GM23248 (cell line): ENCODE results near the gene PPP1R3F. TPM values are rescaled to one million over a fixed set of nuclear protein-coding genes. Genes with fewer than 3 reads are reported as not detected.

Experiments
- DNase-seq: peaks from one replicate; pipeline ENCODE4 v3.0.0-alpha.2; 2015
- H2AFZ ChIP-seq: fragments of 200-600 bp; sonication (generic); 2 replicates; pipeline ENCODE4 v1.6.1; 2016; ENCODE audit warnings: antibody characterized with exemption
- H3F3A ChIP-seq: fragments of 200-600 bp; sonication (generic); 2 replicates; pipeline ENCODE4 v1.6.1; 2016; ENCODE audit warnings: mild to moderate bottlenecking, antibody characterized with exemption, mixed run types; ENCODE audit not compliant: insufficient read depth
- H3K27ac ChIP-seq: fragments of 200-600 bp; sonication (generic); 2 replicates; pipeline ENCODE4 v1.5.1; 2016; ENCODE audit warnings: mild to moderate bottlenecking
- H3K27me3 ChIP-seq: fragments of 200-600 bp; sonication (generic); replicated peaks from 2 replicates; pipeline ENCODE4 v1.6.1; 2016; ENCODE audit warnings: mild to moderate bottlenecking; ENCODE audit not compliant: insufficient read depth
- H3K36me3 ChIP-seq: fragments of 200-600 bp; sonication (generic); 2 replicates; pipeline ENCODE4 v1.6.1; 2016; ENCODE audit warnings: low read depth, mild to moderate bottlenecking
- H3K4me1 ChIP-seq: fragments of 200-600 bp; sonication (generic); 2 replicates; pipeline ENCODE4 v1.6.1; 2016; ENCODE audit warnings: mild to moderate bottlenecking; ENCODE audit not compliant: insufficient read depth
- H3K4me2 ChIP-seq: fragments of 200-600 bp; sonication (generic); one replicate; pipeline ENCODE4 v1.6.1; 2016; ENCODE audit warnings: mild to moderate bottlenecking; ENCODE audit not compliant: unreplicated experiment
- H3K4me3 ChIP-seq: fragments of 200-600 bp; sonication (generic); 2 replicates; pipeline ENCODE4 v1.5.1; 2016; ENCODE audit warnings: mild to moderate bottlenecking
- H3K79me2 ChIP-seq: fragments of 200-600 bp; sonication (generic); 2 replicates; pipeline ENCODE4 v1.6.1; 2016; ENCODE audit warnings: mild to moderate bottlenecking; ENCODE audit not compliant: insufficient read depth
- H3K9ac ChIP-seq: fragments of 200-600 bp; sonication (generic); 2 replicates; pipeline ENCODE4 v1.6.1; 2016; ENCODE audit warnings: mild to moderate bottlenecking
- H3K9me2 ChIP-seq: fragments of 200-600 bp; sonication (generic); 2 replicates; pipeline ENCODE4 v1.6.1; 2016; ENCODE audit warnings: mixed run types, mild to moderate bottlenecking, moderate library complexity; ENCODE audit not compliant: insufficient read depth
- H3K9me3 ChIP-seq: fragments of 200-600 bp; sonication (generic); one replicate; pipeline ENCODE4 v1.6.1; 2017; ENCODE audit warnings: low read depth
- H4K20me1 ChIP-seq: fragments of 200-600 bp; sonication (generic); 2 replicates; pipeline ENCODE4 v1.6.0; 2016; ENCODE audit not compliant: insufficient read depth
- EZH2 ChIP-seq: fragments of 200-600 bp; sonication (generic); IDR thresholded peaks from 2 replicates; pipeline ENCODE4 v1.6.1; 2018; ENCODE audit warnings: antibody characterized with exemption, mild to moderate bottlenecking; ENCODE audit not compliant: insufficient read depth, poor library complexity, severe bottlenecking
- EZH2phosphoT487 ChIP-seq: fragments of 200-600 bp; sonication (generic); IDR thresholded peaks from 2 replicates; pipeline ENCODE4 v1.6.1; 2018; ENCODE audit warnings: antibody characterized with exemption, moderate library complexity, mild to moderate bottlenecking, low read depth; ENCODE audit not compliant: insufficient read depth
- WGBS, 2 experiments: methylation state at CpG; one replicate each; pipeline ENCODE4 v1.1.6; 2015 to 2017; ENCODE audit warnings: low lambda C conversion rate in 2 of 2, low coverage in 1 of 2; ENCODE audit errors: missing lambda C conversion rate in 2 of 2; 5-methylcytosine and 5-hydroxymethylcytosine counted together
- in situ Hi-C: fragments of 300-500 bp; cut with MboI; formaldehyde crosslinking; loops from 2 replicates; pipeline ENCODE4 v1.15.0; 2020
- polyA plus RNA-seq: library from polyadenylated mRNA; unstranded; fragments of >200 nt; fragmentation: Nextera tagmentation; extraction: Ambion mirVana; gene quantifications from 2 replicates; pipeline ENCODE4 v1.2.1, GENCODE V29; 2016
- total RNA-seq: library from RNA; depleted of rRNA; stranded (reverse); fragments of >200 nt; shearing (Covaris generic); gene quantifications from 2 replicates; pipeline ENCODE4 v1.2.3, GENCODE V29; 2014

The PPP1R3F gene
- total and polyA plus RNA-seq, 2 experiments from 2014 or later: 4.4 to 10.6 TPM

GRCh38 chrX:49256268-49256995 lies 13.2 kb upstream of the PPP1R3F start:
- H4K20me1 ChIP-seq: no peaks in the 10 kb centered on the region
- DNase-seq: no peak
- no peak overlapping the region for H3K4me2 ChIP-seq
- no peaks in the 10 kb centered on the region for H3K9me3 ChIP-seq
- no peak overlapping the region for H2AFZ ChIP-seq
- H3K36me3 ChIP-seq: no peaks in the 10 kb centered on the region
- H3K9me2 ChIP-seq: no peaks in the 10 kb centered on the region
- H3K9ac ChIP-seq: no peak overlapping the region
- H3K27me3 ChIP-seq: no peaks in the 10 kb centered on the region
- H3K4me1 ChIP-seq: no peaks in the 10 kb centered on the region
- TF ChIP-seq EZH2 (no peak), EZH2phosphoT487 (no peak)
- H3K4me3 ChIP-seq: no peak overlapping the region
- 70 to 75% methylated on average over 7 of the region's 9 CpGs for WGBS, 2 experiments
- no peaks in the 10 kb centered on the region for H3F3A ChIP-seq
- no peak overlapping the region for H3K27ac ChIP-seq
- in situ Hi-C loops: no loop called here
- no peaks in the 10 kb centered on the region for H3K79me2 ChIP-seq

GRCh38 chrX:49257074-49257790 lies 12.4 kb upstream of the PPP1R3F start:
- Histone ChIP-seq H3K79me2 (no peaks in the 10 kb centered on the region), H2AFZ (no peak overlapping the region), H3K27me3 (no peaks in the 10 kb centered on the region), H3F3A (no peaks in the 10 kb centered on the region), H3K9me3 (no peaks in the 10 kb centered on the region), H3K4me3 (no peak overlapping the region), H3K9ac (no peak overlapping the region), H3K36me3 (no peaks in the 10 kb centered on the region), H4K20me1 (no peaks in the 10 kb centered on the region), H3K4me2 (no peak overlapping the region), H3K9me2 (no peaks in the 10 kb centered on the region), H3K27ac (no peak overlapping the region), H3K4me1 (no peaks in the 10 kb centered on the region)
- WGBS, 2 experiments: 76 to 79% methylated on average over 6 to 14 of the region's 14 CpGs
- DNase-seq: no peak
- TF ChIP-seq EZH2 (no peak), EZH2phosphoT487 (no peak)
- in situ Hi-C loops: no loop called here

GRCh38 chrX:49257846-49258748 lies 11.5 kb upstream of the PPP1R3F start:
- H3K4me3 ChIP-seq: no peak overlapping the region
- no peaks in the 10 kb centered on the region for H3K79me2 ChIP-seq
- WGBS, 2 experiments: 53 to 74% methylated on average over 4 to 14 of the region's 20 CpGs

GRCh38 chrX:49258749-49259124 lies 10.9 kb upstream of the PPP1R3F start:
- Histone ChIP-seq H3K36me3 (no peaks in the 10 kb centered on the region), H3K9me2 (no peaks in the 10 kb centered on the region), H4K20me1 (no peaks in the 10 kb centered on the region), H3K9ac (no peak overlapping the region), H3F3A (no peaks in the 10 kb centered on the region), H3K27me3 (no peaks in the 10 kb centered on the region), H3K4me1 (no peaks in the 10 kb centered on the region), H2AFZ (no peak overlapping the region), H3K4me3 (no peak overlapping the region), H3K27ac (no peak overlapping the region), H3K4me2 (no peak overlapping the region), H3K79me2 (no peaks in the 10 kb centered on the region), H3K9me3 (no peaks in the 10 kb centered on the region)
- no peak for TF ChIP-seq EZH2phosphoT487
- DNase-seq: no peak
- WGBS, 2 experiments: 65 to 72% methylated on average over 5 of the region's 5 CpGs
- in situ Hi-C loops: no loop called here

More at GRCh38 chrX:49257846-49258748, 11.5 kb upstream of the PPP1R3F start:
- Histone ChIP-seq H3K9me3 (no peaks in the 10 kb centered on the region), H3K27ac (no peak overlapping the region), H3K4me1 (no peaks in the 10 kb centered on the region), H3K4me2 (no peak overlapping the region), H4K20me1 (no peaks in the 10 kb centered on the region), H3F3A (no peaks in the 10 kb centered on the region), H2AFZ (no peak overlapping the region), H3K9me2 (no peaks in the 10 kb centered on the region), H3K9ac (no peak overlapping the region), H3K27me3 (no peaks in the 10 kb centered on the region), H3K36me3 (no peaks in the 10 kb centered on the region)
- in situ Hi-C loops: no loop called here
- DNase-seq: no peak
- TF ChIP-seq EZH2: no peak
- TF ChIP-seq EZH2phosphoT487: no peak
